HFF-Myc (cell line): ENCODE data around the gene APOM.

ENCODE experiments used
- DNase-seq: peaks from one replicate; pipeline ENCODE4 v3.0.0-alpha.2; 2011; ENCODE audit warnings: low read depth; ENCODE audit errors: extremely low read depth
- H3K4me3 ChIP-seq: replicated peaks from 2 replicates; pipeline ENCODE4 v1.5.1; 2011; ENCODE audit warnings: low read depth, mild to moderate bottlenecking, control low read depth, low read length
- CTCF ChIP-seq: IDR thresholded peaks from 2 replicates; pipeline ENCODE4 v1.5.1; 2012; ENCODE audit warnings: mild to moderate bottlenecking, low read depth, low read length, control low read depth; ENCODE audit errors: missing control alignments

Gene APOM

GRCh38 chr6:31631209-31631608 lies 24.5 kb upstream of the APOM start:
- no peak for DNase-seq
- no peak for TF ChIP-seq CTCF
- H3K4me3 ChIP-seq = no peak overlapping the region

GRCh38 chr6:31631681-31632278 lies 23.9 kb upstream of the APOM start:
- no peak for TF ChIP-seq CTCF
- DNase-seq = no peak

GRCh38 chr6:31632279-31632946 lies 23.3 kb upstream of the APOM start:
- TF ChIP-seq CTCF = no peak
- no peak overlapping the region for H3K4me3 ChIP-seq
- no peak for DNase-seq

More at GRCh38 chr6:31631681-31632278, 23.9 kb upstream of the APOM start:
- no peak overlapping the region for H3K4me3 ChIP-seq

GRCh38 chr6:31633447-31633846 lies 22.2 kb upstream of the APOM start:
- no peak for DNase-seq
- no peak overlapping the region for H3K4me3 ChIP-seq
- no peak for TF ChIP-seq CTCF

GRCh38 chr6:31634131-31634530 lies 21.6 kb upstream of the APOM start:
- DNase-seq = no peak
- no peak for TF ChIP-seq CTCF
- H3K4me3 ChIP-seq = no peak overlapping the region

- DNase-seq = no peak
- H3K4me3 ChIP-seq = no peak overlapping the region
- no peak for TF ChIP-seq CTCF
Observed at GRCh38 chr6:31634969-31635575, 20.6 kb upstream of the APOM start.
